CD4-positive, alpha-beta T cell treated with Interleukin-17A for 4 hours (primary cell): ENCODE measurements around the gene SAMD8.
A peak's percentile ranks its signal among the peaks of the same experiment; 100 is the strongest.

Experiments
- DNase-seq: peaks from one replicate; pipeline ENCODE4 v3.0.0-alpha.2; 2020; ENCODE audit warnings: mixed read lengths

The SAMD8 gene

DNA sequence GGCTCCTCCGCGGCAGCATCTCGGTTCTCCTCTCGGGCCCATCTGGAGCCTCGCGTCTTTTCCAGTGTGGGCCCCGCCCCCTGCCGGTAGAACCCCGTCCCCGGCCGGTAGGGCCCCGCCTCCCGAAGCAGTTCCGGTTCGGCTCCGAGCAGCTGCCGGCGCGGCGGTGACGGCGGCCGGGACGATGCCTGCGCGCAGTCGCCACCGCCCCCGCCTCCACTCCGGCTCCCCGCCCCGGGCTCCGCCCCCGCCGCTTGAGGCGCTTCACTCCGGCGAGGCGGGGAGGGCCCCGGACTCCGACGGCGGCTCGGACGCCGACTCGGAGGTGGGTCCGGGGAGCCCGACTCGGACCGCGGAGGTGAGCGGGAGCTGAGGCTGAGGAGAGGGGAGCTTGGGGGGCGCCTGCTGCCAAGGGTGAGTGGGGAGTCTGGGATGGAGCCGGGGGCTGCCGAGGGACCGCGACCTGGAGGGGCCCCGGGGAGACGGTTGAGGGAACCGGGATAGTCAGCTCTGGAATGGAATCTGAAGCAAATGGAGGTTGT is at the start of gene SAMD8:
Gene SAMD8, plus strand, starts transcription at position 292 of the 542 bp plus-strand sequence. CDS start 38,873 bp downstream, outside the sequence.
- DNase-seq: peak; percentile 96

DNA sequence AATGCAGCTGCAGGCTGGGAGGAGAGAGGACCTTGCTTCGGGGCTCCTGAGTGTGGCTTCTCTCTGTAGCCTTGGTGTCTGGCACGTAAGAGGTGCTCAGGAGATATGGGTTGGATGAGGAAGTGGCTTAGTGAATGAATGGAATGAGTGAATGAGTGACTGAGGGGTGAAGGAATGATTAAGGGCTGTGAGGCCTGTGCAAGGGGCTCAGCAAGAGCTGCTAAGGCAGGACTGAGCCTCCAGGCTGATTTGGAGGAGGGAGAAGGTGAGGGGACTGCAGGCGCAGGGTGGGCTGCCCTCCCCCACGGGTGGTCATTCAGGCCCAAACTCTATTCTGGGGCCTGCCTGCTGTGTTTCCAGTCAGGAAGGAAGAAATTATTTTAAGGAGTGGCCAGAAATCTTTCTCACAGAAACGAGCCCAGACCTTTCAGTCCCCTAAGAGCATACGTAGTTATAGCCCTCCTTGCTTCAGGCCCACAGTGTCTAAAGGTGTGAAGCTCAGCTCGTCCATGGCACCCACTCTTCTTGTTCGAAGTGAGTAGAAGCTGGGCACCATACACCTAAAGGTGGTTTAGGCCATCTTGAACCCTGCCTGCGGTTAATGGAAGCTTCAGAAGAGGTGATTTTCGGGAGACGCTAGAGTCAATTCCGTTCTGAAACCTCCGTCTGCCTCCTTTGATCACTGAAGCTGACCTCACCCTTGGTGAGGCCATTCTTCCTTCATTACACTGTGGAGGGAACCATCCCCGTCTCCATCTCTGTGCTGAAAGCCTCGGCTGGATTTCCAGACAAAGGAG is 49.5 kb upstream of the SAMD8 start:
- no peak for DNase-seq

DNA sequence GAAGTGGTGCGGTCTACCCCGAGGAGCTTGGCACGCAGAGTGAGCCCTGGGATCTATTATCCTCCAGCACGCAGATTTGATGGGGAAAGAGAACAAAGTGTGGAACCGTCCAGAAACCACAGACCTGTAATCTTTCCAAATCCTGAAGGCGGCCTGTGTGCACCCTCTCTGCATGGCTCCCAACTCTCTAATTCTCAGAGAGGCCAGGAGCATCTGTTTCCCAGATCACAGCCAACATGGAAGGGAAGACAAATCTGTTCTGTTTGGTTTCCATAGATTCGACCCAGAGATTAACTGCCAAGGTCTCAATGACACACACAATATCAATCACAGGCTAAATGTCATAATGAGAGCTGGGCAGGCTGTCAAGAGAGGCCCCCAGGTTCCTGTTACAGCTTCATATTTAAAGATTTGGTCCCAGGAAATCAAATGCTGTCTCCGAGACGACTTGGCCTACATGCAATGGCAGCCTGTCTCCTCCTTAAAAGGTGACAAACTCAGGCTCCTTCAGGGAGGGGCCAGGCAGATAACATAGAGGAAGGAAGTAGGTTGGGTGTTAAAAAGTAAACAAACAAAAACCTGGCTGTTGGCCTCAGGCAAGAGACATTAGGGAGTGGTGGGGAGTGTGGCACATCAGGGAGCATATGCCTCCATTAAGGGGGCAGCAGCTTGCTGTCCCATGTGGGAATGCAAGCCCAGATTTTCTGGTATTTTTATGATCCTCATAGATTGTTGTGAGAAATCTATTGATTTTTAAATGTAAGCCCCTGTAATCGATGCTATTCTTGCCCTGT is 48.8 kb upstream of the SAMD8 start:
- no peak for DNase-seq

DNA sequence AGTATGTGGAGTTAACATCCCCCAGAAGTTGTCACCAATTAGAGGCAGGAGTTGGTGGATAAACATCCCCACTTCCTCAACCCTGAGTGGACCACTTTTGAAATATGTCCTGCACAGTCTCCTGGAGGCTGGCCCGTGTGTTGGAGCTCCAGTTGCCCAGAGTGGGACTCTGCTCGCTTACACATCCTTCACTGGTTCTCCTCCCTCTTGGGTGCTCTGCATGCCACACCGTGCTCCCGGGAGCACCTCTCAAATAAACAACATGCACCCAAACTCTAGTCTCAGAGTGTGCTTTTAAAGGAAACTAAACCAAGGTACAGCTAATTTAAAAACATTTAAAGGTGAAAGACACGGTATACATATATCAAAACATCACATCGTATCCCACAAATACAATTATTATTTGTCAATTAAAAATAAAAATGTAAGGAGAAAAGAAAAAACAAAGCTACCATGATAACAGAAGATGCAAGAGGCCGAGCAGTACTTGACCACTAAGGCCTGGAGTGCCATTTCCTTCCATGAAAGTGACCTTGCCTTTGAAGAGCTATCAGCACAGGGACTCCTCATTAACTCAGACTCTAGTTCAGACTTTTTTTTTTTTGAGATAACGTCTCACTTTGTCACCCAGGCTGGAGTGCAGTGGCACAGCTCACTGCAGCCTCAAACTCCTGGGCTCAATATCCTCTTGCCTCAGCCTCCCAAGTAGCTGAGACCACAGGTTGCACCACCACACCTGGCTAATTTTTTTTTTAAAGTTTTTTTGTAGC is 47.8 kb upstream of the SAMD8 start:
- no peak for DNase-seq

DNA sequence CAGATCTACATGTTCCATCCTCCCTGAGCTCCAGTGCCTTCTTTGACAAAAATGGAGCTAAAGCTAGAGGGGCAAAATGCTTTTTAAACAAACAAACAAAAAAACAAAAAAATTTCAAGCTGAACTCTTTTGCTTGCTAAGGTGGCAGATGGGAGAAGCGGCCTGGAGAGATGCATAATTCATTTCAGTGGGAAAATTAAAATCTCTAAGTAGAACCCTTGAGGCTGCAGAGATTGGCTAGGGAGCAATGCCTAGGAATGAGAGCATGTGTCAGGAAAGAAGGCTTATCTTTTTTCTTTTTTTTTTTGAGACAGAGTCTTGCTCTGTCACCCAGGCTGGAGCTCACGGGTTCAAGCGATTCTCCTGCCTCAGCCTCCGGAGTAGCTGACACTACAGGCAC is 46.4 kb upstream of the SAMD8 start:
- DNase-seq: no peak

DNA sequence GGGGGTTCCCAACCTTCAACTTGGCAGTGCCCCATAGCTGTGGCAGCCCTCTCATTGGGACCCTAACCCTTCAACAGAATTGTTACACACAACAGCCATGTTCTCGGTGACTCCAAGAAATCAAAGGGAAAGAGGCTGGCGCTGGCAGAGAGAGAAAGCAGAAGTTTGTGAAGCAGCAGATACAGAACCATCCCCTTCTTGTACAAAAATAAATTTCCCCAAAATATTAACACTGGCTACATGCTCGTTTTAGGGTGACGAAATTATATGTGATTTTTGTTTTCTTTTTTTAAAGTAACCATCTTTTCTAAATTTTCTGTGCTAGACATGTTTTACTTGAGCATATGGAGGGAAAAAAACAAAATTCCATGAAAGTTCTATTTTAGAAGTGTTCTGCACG is 45.2 kb upstream of the SAMD8 start:
- DNase-seq: no peak

DNA sequence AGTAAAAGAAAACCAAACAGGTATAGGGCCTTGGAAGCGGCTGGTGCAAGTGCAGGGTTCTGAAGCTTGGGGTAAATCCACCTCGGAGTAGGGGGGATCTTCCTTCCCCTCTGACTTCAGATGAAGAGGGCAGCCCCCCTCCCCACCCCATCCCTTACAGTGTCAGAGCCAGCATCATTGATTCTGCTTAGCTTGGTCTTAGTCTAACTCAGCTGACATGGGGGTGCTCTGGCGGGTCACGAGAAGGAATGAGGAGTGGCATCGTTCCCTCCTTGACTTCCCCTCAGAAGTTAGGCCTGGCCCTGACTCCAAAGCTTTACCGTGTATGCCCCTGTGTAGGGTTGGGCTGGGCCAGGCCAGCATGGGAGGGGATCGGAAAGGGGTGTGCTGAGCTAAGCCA is 44.2 kb upstream of the SAMD8 start:
- DNase-seq: no peak

DNA sequence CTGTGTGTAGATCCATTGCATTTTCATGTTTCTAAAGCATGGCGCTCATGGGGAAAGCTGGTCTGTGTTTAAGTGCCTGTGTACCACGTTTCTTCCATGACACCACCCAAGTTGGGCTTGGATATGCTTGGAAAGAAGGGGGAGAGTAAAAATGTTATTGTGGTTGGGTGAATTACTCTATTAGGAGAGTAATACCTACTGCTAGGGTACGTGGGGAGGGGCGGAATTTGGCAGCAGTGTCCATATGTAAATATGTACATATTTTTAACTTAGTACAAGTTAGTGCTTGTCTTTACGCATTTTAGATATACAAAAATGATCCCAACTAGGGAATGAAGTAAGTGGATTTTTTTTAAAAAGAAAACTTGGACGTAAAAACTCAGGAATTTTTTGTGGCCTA is 42.9 kb upstream of the SAMD8 start:
- no peak for DNase-seq

DNA sequence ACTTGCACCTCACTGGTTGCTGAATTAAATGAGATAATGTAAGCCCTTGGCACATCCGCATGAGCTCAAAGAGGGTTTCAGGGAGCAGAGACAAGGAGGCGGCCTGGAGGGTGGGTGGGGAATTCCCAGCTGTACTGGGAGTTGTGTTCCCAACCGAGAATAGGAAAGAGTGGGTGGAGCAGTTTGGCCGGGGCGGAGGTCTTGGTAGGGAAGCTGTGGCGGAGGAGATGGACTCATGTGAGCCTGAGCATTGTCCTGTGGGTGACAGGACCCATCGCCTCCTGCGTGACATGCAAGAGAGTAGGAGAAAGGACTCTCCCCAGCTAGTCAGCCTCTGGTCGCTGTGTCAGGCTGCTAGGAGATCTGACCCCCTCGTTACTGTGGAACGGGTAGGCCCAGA is 41.0 kb upstream of the SAMD8 start:
- no peak for DNase-seq

DNA sequence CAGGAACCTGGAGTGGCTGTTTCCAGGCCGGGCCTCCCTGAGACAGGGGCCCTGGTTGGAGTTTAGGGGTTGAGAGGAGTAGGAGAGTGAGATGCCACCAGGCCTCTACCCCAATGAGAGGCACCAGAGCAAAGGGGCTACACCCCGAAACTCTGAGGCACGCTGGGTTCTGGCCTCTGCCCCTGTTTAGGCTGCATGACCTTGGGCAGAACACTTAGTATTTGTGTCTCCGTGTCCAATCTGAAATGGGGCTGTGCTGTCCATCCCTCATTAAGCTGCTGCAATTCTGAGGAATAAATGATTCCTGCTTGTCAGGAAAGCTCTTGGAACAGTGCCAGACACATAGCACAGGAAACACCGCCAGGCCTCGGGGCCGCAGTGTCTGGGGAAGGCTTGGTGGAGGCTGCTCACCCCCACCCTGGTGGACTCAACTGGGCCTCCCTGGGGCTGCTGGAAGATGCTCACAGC is 40.5 kb upstream of the SAMD8 start:
- DNase-seq: no peak

DNA sequence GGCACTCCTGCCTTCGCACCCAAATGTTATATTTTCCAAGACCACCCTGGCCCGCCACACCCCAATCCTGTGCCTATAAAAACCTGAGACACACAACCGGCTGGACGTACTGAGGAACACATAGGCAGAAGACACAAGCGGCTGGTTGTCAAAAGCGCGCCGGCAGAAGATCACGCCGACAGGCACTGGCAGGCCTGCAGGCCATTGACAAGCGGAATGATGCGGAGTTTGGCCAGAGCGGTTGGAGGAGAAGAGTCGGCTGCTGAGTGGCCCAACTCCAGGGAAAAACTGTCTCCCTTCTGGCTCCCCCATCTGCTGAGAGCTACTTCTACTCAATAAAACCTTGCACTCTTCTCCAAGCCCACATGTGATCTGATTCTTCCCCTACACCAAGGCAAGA is 39.7 kb upstream of the SAMD8 start:
- DNase-seq: no peak

DNA sequence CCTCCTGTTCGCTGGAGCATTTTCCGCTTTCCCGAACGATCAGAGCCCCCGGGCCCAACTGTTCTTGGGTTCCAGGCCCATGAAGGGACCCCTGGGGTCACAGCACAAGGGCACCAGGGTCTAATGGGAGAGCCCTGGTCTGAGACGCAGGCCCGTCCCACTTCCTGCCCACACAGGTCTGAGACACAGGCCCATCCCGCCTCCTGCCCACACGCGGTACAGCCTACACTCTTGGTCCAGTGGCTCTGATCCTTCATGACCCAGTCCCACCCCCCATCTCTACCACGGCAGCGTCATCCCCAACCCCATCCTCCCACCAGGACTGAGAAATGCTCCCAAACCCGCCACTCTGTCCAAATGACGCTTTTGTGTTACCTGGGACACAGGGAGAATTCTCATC is 38.7 kb upstream of the SAMD8 start:
- no peak for DNase-seq

DNA sequence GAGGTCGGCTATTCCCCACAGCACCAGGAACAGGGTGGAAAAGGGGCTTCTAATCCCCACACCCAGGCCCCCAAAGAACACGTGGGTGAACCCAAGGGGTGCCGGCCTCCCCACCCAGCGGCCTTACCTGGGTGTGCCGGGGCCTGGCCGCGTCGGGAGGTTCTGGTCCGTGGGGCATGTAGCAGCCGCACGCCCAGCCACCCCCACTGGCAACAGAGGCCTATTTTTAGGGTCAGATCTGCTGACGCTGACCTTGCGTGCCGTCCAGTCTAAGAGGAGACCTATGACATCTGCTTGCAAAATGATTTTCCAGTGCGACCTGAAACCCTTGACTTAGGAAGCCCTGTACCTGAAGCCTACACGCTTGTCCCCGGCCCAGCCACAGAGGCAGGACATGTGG is 38.0 kb upstream of the SAMD8 start:
- DNase-seq: no peak

DNA sequence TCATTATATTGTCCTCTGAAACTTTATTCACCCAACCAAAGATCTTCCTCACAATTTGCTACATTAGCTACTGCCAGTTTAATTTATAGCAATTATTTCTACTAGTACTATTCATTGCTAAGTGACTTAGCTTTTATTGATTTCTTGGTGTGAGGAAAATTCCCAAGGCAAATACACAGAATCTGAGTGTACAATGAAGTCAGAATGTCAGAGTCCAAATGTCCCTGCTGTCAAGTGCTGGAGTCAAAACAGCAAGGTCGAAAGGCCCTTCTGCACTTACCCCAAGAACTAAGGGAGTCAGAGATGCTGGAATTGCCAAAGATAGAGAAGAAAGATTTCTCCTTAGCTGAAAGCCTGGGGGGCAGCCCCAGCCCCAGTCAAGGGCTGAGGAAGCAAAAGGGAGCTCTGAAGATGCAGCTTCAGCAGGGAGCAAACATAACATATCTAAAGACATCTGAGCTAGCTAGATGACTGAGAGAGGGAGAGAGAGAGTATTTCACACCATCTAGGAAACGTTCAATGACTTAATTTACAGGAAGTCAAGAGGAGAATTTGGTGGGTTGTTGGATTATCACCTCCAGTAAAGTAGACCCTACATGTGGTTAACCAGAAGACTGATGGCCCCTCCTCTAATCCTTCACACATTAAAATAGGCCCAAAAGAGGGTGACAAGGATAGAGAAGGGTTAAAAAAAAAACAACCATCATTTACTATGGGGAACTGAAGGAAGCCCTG is 36.6 kb upstream of the SAMD8 start:
- no peak for DNase-seq

DNA sequence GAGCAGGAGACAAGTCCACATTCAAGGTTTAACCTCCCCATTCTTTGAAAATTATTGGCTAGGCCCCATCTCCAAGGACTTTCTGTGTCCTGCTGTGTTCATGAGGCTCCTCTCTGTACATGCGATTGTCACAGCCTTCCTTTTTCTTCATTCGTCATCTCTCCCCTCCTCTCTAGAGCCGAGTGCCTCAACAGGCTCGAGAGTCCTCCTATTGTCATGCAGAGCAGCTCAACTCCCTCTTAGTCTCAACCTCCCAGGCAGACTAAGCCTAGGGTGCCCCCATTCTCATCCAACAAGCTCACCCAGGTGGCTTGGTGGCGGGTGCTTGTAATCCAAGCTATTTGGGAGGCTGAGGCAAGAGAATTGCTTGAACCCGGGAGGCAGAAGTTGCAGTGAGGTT is 35.1 kb upstream of the SAMD8 start:
- DNase-seq: no peak

DNA sequence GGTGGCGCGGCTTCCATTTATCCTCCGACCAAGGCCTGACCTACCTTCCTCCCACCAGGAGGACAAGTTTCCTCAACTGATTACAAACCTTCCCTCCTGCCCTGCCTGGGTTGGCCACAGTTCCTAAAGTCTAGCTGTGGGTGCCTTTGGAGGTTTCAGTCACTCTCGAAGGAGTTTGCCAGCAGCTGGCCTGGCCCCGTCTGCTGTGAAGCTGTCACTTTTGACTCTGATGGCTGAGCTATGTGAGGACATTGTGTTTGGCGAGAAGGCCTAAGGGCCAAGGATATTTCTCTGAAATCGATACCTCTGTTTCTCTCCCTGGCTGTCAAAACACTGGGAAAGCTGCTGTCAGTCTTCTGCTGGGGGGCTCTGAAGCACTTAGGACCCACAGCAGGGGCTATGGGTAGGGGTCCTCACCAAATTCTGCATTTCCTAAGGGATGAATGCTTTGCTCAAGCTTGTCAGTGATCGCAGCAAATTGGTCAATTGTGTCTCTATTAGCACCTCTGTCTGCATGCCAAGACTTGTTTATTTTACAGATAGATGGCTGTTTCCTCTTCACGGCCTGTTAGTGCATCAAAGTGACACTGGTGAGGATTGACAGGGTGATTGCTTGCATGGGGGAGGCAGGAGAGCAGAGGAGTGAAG is 31.9 kb upstream of the SAMD8 start:
- no peak for DNase-seq

DNA sequence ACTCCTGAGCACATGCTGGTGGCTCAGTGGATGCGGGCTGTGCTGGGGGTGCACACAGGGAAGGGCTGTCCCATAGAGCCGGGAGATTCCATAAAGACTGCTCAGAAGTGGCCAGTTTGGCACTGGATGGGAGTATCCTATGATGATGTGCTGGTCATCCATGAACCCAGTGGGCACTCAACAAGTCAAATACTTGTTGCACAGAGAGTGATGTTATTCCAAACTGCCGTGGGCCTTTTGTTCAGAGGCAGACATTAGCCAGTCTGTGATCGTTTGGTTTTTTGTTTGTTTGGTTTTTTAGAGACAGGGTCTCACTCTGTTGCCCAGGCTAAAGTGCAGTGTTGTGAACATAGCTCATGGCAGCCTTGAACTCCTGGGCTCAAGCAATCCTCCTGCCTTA is 30.9 kb upstream of the SAMD8 start:
- no peak for DNase-seq

DNA sequence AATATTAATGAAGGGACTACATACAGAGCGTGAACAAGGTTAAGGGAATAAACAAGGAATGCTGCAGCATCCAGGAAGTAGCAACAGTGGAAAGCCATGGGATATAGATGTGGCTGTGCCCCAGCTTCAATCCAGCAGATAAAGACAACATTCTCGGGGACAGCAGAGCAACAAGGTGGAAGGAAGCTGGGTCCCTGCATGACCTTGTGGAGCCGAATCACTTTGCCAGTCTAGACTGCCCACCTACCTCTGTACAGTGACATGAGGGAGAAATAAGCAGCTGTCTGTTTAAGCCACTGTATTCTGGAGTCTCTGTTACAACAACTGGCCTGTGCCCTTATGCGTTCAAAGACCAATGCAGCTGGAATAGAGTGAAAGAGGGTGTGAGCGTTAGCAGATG is 30.1 kb upstream of the SAMD8 start:
- no peak for DNase-seq

DNA sequence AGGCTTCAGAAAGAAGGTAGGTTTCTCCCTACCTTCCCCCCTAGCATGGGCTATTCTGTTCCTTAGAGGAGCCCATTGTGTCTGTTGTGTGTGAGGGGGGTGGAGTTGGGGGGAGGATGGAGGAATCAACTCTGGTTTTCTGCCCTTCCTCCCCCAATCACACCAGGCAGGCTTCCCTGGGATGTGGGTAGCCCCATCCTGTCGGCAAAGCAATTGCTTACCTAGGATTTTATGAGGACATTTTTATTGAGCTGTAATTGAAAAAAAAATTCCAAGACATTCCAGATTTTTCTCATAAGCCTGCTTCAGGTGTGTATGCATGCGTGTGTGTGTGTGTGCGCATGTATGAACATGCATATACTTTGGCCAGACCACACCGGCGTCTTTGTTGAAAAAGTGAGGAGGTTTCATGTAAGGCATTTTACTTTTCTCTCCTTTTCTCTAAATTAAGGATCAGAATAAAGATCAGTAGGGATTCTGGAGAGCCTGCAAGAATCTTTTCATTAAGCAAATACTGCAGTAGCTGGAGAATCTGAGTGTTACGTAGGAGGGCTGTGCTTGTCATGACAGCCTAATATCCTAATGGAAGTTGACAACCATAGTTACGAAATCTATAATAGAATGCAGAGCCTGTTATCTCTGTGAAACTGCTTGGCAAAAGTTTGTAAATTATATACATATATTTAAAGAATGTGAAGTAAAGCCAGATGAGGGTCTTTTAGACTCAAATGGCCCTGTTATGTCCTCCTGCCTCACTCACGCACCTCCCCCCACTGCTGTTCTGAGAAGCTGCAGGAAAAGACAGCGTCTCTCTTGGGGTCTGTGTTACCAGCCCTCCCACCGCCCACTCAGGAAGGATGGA is 27.3 kb upstream of the SAMD8 start:
- no peak for DNase-seq

DNA sequence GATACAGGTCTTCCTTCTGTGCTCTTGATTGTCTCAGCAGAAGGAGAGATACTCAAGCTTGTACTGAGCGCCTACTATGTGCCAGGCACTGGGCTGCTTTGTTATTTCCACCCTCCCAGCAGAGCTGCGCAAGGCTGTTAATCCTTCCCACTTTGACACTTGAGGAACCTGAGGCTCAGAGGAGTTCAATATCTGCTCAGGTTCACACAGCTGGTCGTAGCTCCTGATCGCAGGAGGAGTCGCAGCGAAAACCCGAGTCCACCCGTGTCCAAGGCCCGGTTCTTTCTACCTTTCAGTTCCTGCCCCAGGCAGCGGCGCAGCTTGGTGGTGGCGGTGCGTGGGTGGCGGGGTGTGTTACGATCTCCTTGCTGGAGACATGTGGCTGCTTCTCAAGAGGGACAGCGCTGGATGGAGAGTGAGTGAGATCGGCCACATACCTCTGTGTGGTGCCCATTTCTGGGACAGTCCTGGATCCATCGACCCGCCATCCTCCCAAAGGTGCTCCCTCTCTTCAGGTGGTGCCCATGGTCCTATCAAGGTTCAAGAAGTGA is 26.5 kb upstream of the SAMD8 start:
- no peak for DNase-seq
